Upper lobe of left lung (tissue), 6 donors: Measurements from ENCODE around the gene STRBP. TPM values are rescaled to one million over a fixed set of nuclear protein-coding genes. Genes with fewer than 3 reads are reported as not detected.

Experiments used
- ATAC-seq, 2 donors: fragments of 200-7000 bp; cut with Tn5 transposase; one replicate each; pipeline ENCODE4 v1.9.1; 2022; ENCODE audit warnings: mild to moderate bottlenecking in 2 of 2, moderate library complexity in 2 of 2; ENCODE audit not compliant: low FRiP score in 2 of 2
- DNase-seq, 2 donors: peaks; one replicate each; pipeline ENCODE4 v3.0.0-alpha.2; 2019 to 2020
- H3K27ac ChIP-seq, 4 donors: fragments of 200-600 bp; sonication (generic); one replicate each; pipeline ENCODE4 v1.5.1; 2016 to 2019
- H3K27me3 ChIP-seq, 4 donors: fragments of 200-600 bp; sonication (generic); one replicate each; pipeline ENCODE4 v1.5.1; 2017 to 2019
- H3K36me3 ChIP-seq, 4 donors: fragments of 200-600 bp; sonication (generic); one replicate each; pipeline ENCODE4 v1.5.1; 2016 to 2019
- H3K4me1 ChIP-seq, 4 donors: fragments of 200-600 bp; sonication (generic); one replicate each; pipeline ENCODE4 v1.5.1; 2018 to 2019
- H3K4me3 ChIP-seq, 4 donors: fragments of 200-600 bp; sonication (generic); one replicate each; pipeline ENCODE4 v1.5.1; 2017 to 2019; ENCODE audit warnings: mild to moderate bottlenecking in 2 of 4, moderate library complexity in 1 of 4
- H3K9me3 ChIP-seq, 4 donors: fragments of 200-600 bp; sonication (generic); one replicate each; pipeline ENCODE4 v1.5.1; 2018 to 2019
- CTCF ChIP-seq, 6 experiments: fragments of 450-650 bp in 4 of 6; fragments of 200-600 bp in 2 of 6; sonication (generic) in 2 of 6; IDR thresholded peaks; one replicate each; pipeline ENCODE4 v1.5.1; 2016 to 2019; ENCODE audit warnings: antibody characterized with exemption in 6 of 6
- EP300 ChIP-seq, 4 donors: sonication (generic); formaldehyde crosslinking; IDR thresholded peaks; one replicate each; pipeline ENCODE4 v1.5.1; 2017; ENCODE audit warnings: antibody characterized with exemption in 4 of 4, control low read depth in 2 of 4
- POLR2A ChIP-seq, 4 donors: fragments of 450-650 bp; IDR thresholded peaks; one replicate each; pipeline ENCODE4 v1.5.1; 2016 to 2017; ENCODE audit warnings: antibody characterized with exemption in 4 of 4, mild to moderate bottlenecking in 2 of 4
- POLR2AphosphoS5 ChIP-seq, 2 donors: sonication (generic); formaldehyde crosslinking; IDR thresholded peaks; one replicate each; pipeline ENCODE4 v1.5.1; 2017; ENCODE audit warnings: antibody characterized with exemption in 2 of 2
- WGBS, 2 donors: methylation state at CpG; one replicate each; pipeline ENCODE4 v1.1.5; 2017 to 2018; 5-methylcytosine and 5-hydroxymethylcytosine counted together
- total RNA-seq, 6 donors: library from RNA; depleted of rRNA in 4 of 6; stranded (reverse); fragments of >200 nt in 4 of 6; gene quantifications; one replicate each; pipeline versions ENCODE4 v1.1.0 to v1.2.1, GENCODE V29; 2016 to 2021
- donor health status: DM: no; HTN: no; CAD: no; lungs with moderate emphysema.
- donor health status: DM: no; HTN: yes; CAD: no; lungs with severe emphysema.

The STRBP gene
- total RNA-seq, 6 donors from 2014 or later, result 10.2 to 61.8 (median 17.8) TPM

- Histone ChIP-seq H3K4me1 (no peaks in the 10 kb centered on the region), H3K9me3 (no peaks in the 10 kb centered on the region), H3K27ac (no peak overlapping the region), H3K36me3 (peaks cover 28 to 97% (median 65%) of the 10 kb centered on the region in 4 donors), H3K4me3 (no peak overlapping the region), H3K27me3 (no peaks in the 10 kb centered on the region)
- 83% methylated on average over 3 of the region's 3 CpGs for WGBS, 2 donors
- TF ChIP-seq POLR2A (IDR thresholded peaks at IDR 0.05) (no peak), POLR2AphosphoS5 (IDR thresholded peaks at IDR 0.05) (no peak), EP300 (IDR thresholded peaks at IDR 0.05) (no peak), CTCF (IDR thresholded peaks at IDR 0.05) (peak in 2 of 6 experiments; percentile 7 to 16)
- ATAC-seq (peak in 1 of 2 donors; percentile 44), DNase-seq (no peak)
These were observed 165.8 kb downstream of the STRBP start for GRCh38 chr9:123102375-123103113.

- Histone ChIP-seq H3K27me3 (no peaks in the 10 kb centered on the region), H3K36me3 (peaks cover 31 to 92% (median 56%) of the 10 kb centered on the region in 4 donors), H3K4me3 (no peak overlapping the region), H3K4me1 (no peaks in the 10 kb centered on the region), H3K27ac (no peak overlapping the region), H3K9me3 (no peaks in the 10 kb centered on the region)
- WGBS, 2 donors, result 100% methylated on average over 3 of the region's 3 CpGs
- DNase-seq (no peak), ATAC-seq (no peak)
- TF ChIP-seq POLR2A (IDR thresholded peaks at IDR 0.05) (no peak), CTCF (IDR thresholded peaks at IDR 0.05) (no peak), POLR2AphosphoS5 (IDR thresholded peaks at IDR 0.05) (no peak), EP300 (IDR thresholded peaks at IDR 0.05) (no peak)
These were observed 168.8 kb downstream of the STRBP start for GRCh38 chr9:123099548-123099947.

- TF ChIP-seq POLR2AphosphoS5 (IDR thresholded peaks at IDR 0.05) (no peak), CTCF (IDR thresholded peaks at IDR 0.05) (no peak), EP300 (IDR thresholded peaks at IDR 0.05) (no peak), POLR2A (IDR thresholded peaks at IDR 0.05) (no peak)
- WGBS, 2 donors, result 94 to 96% methylated on average over 6 of the region's 6 CpGs
- ATAC-seq (no peak), DNase-seq (no peak)
- Histone ChIP-seq H3K36me3 (peaks cover 31 to 92% (median 54%) of the 10 kb centered on the region in 4 donors), H3K27ac (no peak overlapping the region), H3K4me1 (no peaks in the 10 kb centered on the region), H3K9me3 (no peaks in the 10 kb centered on the region), H3K27me3 (no peaks in the 10 kb centered on the region), H3K4me3 (no peak overlapping the region)
These were observed 169.3 kb downstream of the STRBP start for GRCh38 chr9:123099042-123099441.

- Histone ChIP-seq H3K36me3 (peaks cover 31 to 93% (median 59%) of the 10 kb centered on the region in 4 donors), H3K27me3 (no peaks in the 10 kb centered on the region), H3K4me3 (no peak overlapping the region), H3K27ac (no peak overlapping the region), H3K4me1 (no peaks in the 10 kb centered on the region), H3K9me3 (no peaks in the 10 kb centered on the region)
- no peak for TF ChIP-seq CTCF (IDR thresholded peaks at IDR 0.05)
- ATAC-seq (no peak), DNase-seq (peak in 1 of 2 donors; percentile 39)
- WGBS, 2 donors, result 78 to 84% methylated on average over 3 to 4 of the region's 4 CpGs
These were observed 170.3 kb downstream of the STRBP start for GRCh38 chr9:123098096-123098459.
